TTC549 (cell line): ENCODE data around the gene CLDN19.

Experiments
- FAIRE-seq: peaks from 2 replicates; lab custom pipeline; 2012; peaks lifted over from hg19 to GRCh38; lab: Jason Lieb, UNC

CLDN19 gene

GRCh38 chr1:42700006-42700405 lies 40.0 kb downstream of the CLDN19 start:
- FAIRE-seq = no peak

- FAIRE-seq = no peak
Observed at GRCh38 chr1:42698081-42698813, 41.8 kb downstream of the CLDN19 start.

GRCh38 chr1:42692911-42693310 lies 47.1 kb downstream of the CLDN19 start:
- no peak for FAIRE-seq

DNA sequence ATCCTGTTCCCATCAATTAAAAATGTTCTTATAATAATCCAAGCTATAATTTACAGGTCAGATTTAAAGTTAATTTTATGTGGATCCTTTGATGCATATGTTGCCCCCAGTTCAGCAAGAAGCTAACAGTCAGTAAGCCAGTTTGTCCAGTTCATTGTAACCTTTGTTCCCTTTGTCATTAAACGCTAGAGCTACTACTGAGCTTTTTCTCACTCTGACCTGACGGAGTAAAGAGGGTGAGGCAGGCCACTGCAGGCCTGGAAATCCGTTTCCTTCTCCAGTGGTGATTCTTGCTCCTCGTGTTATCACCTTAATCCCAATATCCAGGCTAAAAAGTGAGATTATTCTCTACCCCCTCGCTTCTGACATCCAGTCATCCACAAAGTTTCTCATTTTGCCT lies 47.6 kb downstream of the CLDN19 start:
- FAIRE-seq = no peak

- FAIRE-seq = no peak
Observed at GRCh38 chr1:42691157-42691498, 48.9 kb downstream of the CLDN19 start.

DNA sequence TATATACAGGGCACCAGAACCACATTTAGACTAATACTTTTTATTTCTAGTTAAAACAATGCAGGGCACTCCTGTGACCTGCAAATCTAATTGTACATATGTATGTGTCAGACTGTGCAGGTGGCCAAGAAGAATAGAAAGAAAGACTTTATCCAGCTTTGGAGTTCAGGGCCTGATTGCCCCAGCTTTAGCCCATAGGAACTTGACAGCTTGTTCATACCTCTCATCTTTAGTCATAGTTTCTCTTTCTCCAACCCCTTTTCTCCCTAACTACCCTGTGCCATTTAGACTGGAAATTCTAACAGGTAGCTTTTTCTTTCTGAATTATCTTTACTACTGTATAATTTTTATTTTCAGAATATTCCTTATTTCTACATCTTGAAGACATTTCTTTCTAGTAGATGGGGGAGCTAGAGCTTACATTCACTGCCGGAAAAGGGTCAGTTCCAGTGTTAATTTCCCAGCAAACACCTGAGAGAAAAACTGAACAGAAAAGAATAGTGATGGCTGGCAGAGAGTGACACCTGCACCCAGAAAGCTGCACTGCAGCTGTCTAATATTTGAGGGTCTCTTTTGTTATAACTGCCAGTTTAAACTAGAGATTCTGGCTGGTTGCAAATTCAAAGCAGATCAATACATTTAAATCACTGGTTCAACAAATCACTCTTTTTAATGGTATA lies 49.4 kb downstream of the CLDN19 start:
- FAIRE-seq = no peak

GRCh38 chr1:42689912-42690311 lies 50.1 kb downstream of the CLDN19 start:
- no peak for FAIRE-seq

- FAIRE-seq = no peak
Observed at GRCh38 chr1:42686418-42686817, 53.6 kb downstream of the CLDN19 start.

DNA sequence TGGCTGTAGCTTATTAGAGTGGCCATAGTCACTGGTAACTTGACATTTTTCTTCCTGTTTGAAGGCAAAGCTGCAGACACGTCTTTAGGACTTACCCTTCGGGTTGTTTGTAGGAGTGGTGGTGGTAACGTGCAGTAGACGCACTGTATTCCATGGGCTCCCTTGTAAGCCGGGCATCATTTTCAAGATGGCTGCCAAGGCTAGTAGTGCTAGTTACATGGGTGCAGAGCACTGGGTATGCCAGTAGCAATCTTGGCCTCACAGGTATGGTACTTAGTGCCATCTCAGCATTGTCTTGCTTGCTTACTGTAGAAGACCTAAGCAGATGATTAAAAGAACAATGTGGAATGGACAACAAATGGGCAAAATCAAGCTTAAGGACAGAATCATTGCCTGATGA lies 55.9 kb downstream of the CLDN19 start:
- FAIRE-seq = no peak
